ENCODE data around the gene CCSER1. TPM values are rescaled to one million over a fixed set of nuclear protein-coding genes. Genes with fewer than 3 reads are reported as not detected.

Gene CCSER1
- total and polyA plus RNA-seq, 10 donors = 1.3 to 30.4 (median 20.4) TPM

GRCh38 chr4:91028228-91028627, 901.0 kb downstream of the CCSER1 start:
- no peaks in the 10 kb centered on the region for H3K4me1 ChIP-seq
- DNase-seq = no peak
- H3K4me3 ChIP-seq = no peak overlapping the region
- intact Hi-C loops (cut with DNase I; ENCODE audit: low total_unique reads) = no loop called here
- no peaks in the 10 kb centered on the region for H3K27me3 ChIP-seq (replicated peaks in 1 of 7)
- WGBS, 5 donors = 89 to 98% (median 90%) methylated on average over 1 of the region's 1 CpG
- H3K27ac ChIP-seq = no peak overlapping the region
- TF ChIP-seq POLR2A (IDR thresholded peaks at IDR 0.05) (no peak), POLR2AphosphoS5 (IDR thresholded peaks at IDR 0.05) (no peak)
- TF ChIP-seq, protein P1, sequence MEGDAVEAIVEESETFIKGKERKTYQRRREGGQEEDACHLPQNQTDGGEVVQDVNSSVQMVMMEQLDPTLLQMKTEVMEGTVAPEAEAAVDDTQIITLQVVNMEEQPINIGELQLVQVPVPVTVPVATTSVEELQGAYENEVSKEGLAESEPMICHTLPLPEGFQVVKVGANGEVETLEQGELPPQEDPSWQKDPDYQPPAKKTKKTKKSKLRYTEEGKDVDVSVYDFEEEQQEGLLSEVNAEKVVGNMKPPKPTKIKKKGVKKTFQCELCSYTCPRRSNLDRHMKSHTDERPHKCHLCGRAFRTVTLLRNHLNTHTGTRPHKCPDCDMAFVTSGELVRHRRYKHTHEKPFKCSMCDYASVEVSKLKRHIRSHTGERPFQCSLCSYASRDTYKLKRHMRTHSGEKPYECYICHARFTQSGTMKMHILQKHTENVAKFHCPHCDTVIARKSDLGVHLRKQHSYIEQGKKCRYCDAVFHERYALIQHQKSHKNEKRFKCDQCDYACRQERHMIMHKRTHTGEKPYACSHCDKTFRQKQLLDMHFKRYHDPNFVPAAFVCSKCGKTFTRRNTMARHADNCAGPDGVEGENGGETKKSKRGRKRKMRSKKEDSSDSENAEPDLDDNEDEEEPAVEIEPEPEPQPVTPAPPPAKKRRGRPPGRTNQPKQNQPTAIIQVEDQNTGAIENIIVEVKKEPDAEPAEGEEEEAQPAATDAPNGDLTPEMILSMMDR (IDR thresholded peaks at IDR 0.05 in 8 of 11, conservative IDR thresholded peaks at IDR 0.05 in 3 of 11) = no peak
- H3K36me3 ChIP-seq = no peaks in the 10 kb centered on the region
- no peaks in the 10 kb centered on the region for H3K9me3 ChIP-seq

DNA sequence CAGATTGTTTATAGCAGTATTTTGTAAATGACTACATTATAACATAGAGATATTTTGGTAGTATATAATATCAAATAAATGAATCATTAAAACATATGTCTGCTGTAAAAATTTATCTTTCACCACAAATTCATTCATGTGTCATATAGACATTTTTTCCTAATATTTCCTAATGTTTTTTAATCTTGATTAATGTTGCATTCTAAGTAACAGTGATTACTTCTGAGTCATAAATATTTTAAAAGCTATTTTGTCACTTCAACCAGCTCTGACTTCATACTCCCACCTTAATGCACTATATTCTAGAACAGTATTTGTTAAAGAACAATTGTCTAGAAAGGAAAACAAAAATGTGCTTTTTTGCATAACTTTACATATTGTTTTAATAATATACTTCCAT, 904.6 kb downstream of the CCSER1 start:
- Histone ChIP-seq H3K4me1 (no peaks in the 10 kb centered on the region), H3K4me3 (no peak overlapping the region), H3K27ac (no peak overlapping the region), H3K27me3 (replicated peaks in 1 of 7) (no peaks in the 10 kb centered on the region), H3K36me3 (no peaks in the 10 kb centered on the region), H3K9me3 (no peaks in the 10 kb centered on the region)
- DNase-seq = no peak
- intact Hi-C loops (cut with DNase I; ENCODE audit: low total_unique reads) = no loop called here
- TF ChIP-seq, protein P1 (IDR thresholded peaks at IDR 0.05 in 8 of 11, conservative IDR thresholded peaks at IDR 0.05 in 3 of 11) = no peak
- TF ChIP-seq POLR2AphosphoS5 (IDR thresholded peaks at IDR 0.05) = no peak
- TF ChIP-seq POLR2A (IDR thresholded peaks at IDR 0.05) = no peak

DNA sequence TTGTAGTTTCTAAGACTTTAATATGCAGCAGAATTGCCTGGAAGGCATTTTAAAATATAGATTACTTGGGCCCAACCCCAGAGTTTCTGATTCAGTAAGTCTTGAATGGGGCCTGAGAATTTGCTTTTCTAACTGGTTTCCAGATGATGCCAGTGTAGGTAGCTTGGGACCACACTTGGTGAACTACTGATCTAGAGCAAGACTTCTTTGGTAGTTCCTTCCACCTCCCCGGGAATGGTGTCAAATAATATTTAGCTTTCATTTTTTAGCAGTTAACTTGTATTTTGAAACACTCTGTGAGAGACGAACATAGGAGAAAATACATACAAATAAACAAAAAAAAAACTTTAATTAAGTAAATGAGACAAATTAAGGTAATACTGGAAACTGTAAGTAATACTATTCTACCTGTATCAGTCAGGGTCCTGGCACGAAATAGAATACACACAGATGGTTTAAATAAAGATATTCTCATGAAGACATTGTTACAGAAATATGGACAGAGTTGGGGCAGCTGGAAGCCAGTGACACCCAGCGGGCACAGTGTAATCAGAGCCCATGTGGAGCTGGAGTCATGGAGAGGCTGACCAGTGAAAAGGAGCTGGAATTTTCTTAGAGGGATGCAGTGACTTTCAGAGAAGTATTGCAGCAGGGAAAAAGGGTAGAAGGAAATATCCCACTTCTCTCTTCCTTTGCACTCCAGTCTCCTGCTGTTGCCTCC, 905.7 kb downstream of the CCSER1 start:
- H3K4me1 ChIP-seq = no peaks in the 10 kb centered on the region
- H3K36me3 ChIP-seq = no peaks in the 10 kb centered on the region
- no peak for DNase-seq
- H3K4me3 ChIP-seq = no peak overlapping the region
- WGBS, 5 donors = 57 to 59% (median 59%) methylated on average over 4 of the region's 4 CpGs
- intact Hi-C loops (cut with DNase I; ENCODE audit: low total_unique reads) = no loop called here
- no peaks in the 10 kb centered on the region for H3K9me3 ChIP-seq
- TF ChIP-seq, protein P1 (IDR thresholded peaks at IDR 0.05 in 8 of 11, conservative IDR thresholded peaks at IDR 0.05 in 3 of 11) = no peak
- TF ChIP-seq POLR2AphosphoS5 (IDR thresholded peaks at IDR 0.05) (no peak), POLR2A (IDR thresholded peaks at IDR 0.05) (no peak)
- H3K27ac ChIP-seq = no peak overlapping the region
- H3K27me3 ChIP-seq (replicated peaks in 1 of 7) = no peaks in the 10 kb centered on the region

DNA sequence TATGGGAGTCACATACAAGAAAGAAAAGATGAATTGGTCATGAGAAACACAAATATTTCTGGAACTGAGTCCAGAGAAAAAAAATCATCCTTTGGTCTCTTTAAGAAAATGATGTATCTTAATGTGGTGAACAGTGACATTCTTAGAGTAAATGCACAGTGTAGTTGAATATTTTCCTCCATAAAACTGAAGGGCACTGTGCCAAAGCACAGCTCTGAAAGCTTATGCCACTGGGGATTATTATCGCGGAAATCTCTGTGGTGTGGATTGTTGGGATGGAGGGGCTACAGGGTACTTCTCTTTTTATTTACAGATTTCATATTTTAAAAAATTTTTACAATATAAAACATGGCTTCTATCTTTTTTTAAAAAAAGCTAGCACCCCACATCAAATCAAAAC, 908.1 kb downstream of the CCSER1 start:
- Histone ChIP-seq H3K4me1 (no peaks in the 10 kb centered on the region), H3K27me3 (replicated peaks in 1 of 7) (no peaks in the 10 kb centered on the region), H3K4me3 (no peak overlapping the region), H3K36me3 (no peaks in the 10 kb centered on the region), H3K27ac (no peak overlapping the region), H3K9me3 (no peaks in the 10 kb centered on the region)
- DNase-seq = no peak
- WGBS, 5 donors = 77 to 90% (median 86%) methylated on average over 2 of the region's 2 CpGs
- intact Hi-C loops (cut with DNase I; ENCODE audit: low total_unique reads) = no loop called here
- TF ChIP-seq POLR2A (IDR thresholded peaks at IDR 0.05) (no peak), POLR2AphosphoS5 (IDR thresholded peaks at IDR 0.05) (no peak)
- TF ChIP-seq, protein P1 (IDR thresholded peaks at IDR 0.05 in 8 of 11, conservative IDR thresholded peaks at IDR 0.05 in 3 of 11) = no peak
